Measurements from ENCODE around the gene C17orf114.

C17orf114 gene

GRCh38 chr17:4815043-4815675, 13.0 kb upstream of the C17orf114 start:
- H3K4me1 ChIP-seq = peaks cover 0 to 26% (median 0%) of the 10 kb centered on the region in 3 donors
- no peak overlapping the region for H3K4me3 ChIP-seq
- no peaks in the 10 kb centered on the region for H3K9me3 ChIP-seq
- TF ChIP-seq CTCF (IDR thresholded peaks at IDR 0.05) = peak in 2 of 6 experiments; percentile 15 to 39
- no peak for TF ChIP-seq POLR2A (IDR thresholded peaks at IDR 0.05)
- DNase-seq = no peak
- no peak overlapping the region for H3K27ac ChIP-seq
- peaks cover 27 to 84% (median 28%) of the 10 kb centered on the region in 3 donors for H3K36me3 ChIP-seq
- WGBS, 2 donors = 79 to 81% methylated on average over 7 of the region's 7 CpGs
- intact Hi-C loops (cut with DNase I) = no loop called here
- H3K27me3 ChIP-seq = no peaks in the 10 kb centered on the region

- no peaks in the 10 kb centered on the region for H3K27me3 ChIP-seq
- intact Hi-C loops (cut with DNase I) = no loop called here
- H3K4me3 ChIP-seq = no peak overlapping the region
- TF ChIP-seq POLR2A (IDR thresholded peaks at IDR 0.05) (no peak), CTCF (IDR thresholded peaks at IDR 0.05) (no peak)
- WGBS, 2 donors = 84 to 89% methylated on average over 6 to 7 of the region's 7 CpGs
- H3K4me1 ChIP-seq = peaks cover 11 to 45% (median 17%) of the 10 kb centered on the region in 3 donors
- no peak for DNase-seq
- peaks cover 23 to 75% (median 37%) of the 10 kb centered on the region in 3 donors for H3K36me3 ChIP-seq
- H3K9me3 ChIP-seq = no peaks in the 10 kb centered on the region
- peak overlapping the region in 2 of 4 donors; percentile 6 to 21 for H3K27ac ChIP-seq
Measured at GRCh38 chr17:4812690-4813089, 10.6 kb upstream of the C17orf114 start.

- Histone ChIP-seq H3K27ac (peak overlapping the region in 1 of 4 donors; percentile 54), H3K9me3 (no peaks in the 10 kb centered on the region), H3K4me3 (no peak overlapping the region), H3K4me1 (peaks cover 14 to 50% (median 17%) of the 10 kb centered on the region in 3 donors), H3K36me3 (peaks cover 14 to 63% (median 30%) of the 10 kb centered on the region in 3 donors), H3K27me3 (no peaks in the 10 kb centered on the region)
- no peak for DNase-seq
- 84 to 90% methylated on average over 4 to 10 of the region's 12 CpGs for WGBS, 2 donors
- intact Hi-C loops (cut with DNase I) = no loop called here
- no peak for TF ChIP-seq CTCF (IDR thresholded peaks at IDR 0.05)
- TF ChIP-seq POLR2A (IDR thresholded peaks at IDR 0.05) = no peak
Measured at GRCh38 chr17:4811471-4811870, 9.3 kb upstream of the C17orf114 start.

GRCh38 chr17:4810696-4811290, 8.7 kb upstream of the C17orf114 start:
- no peaks in the 10 kb centered on the region for H3K27me3 ChIP-seq
- H3K4me1 ChIP-seq = peaks cover 14 to 56% (median 21%) of the 10 kb centered on the region in 3 donors
- H3K36me3 ChIP-seq = peaks cover 7 to 56% (median 23%) of the 10 kb centered on the region in 3 donors
- no peaks in the 10 kb centered on the region for H3K9me3 ChIP-seq
- no peak overlapping the region for H3K4me3 ChIP-seq
- DNase-seq = no peak
- peak overlapping the region; percentile 32 to 68 (median 47) for H3K27ac ChIP-seq
- intact Hi-C loops (cut with DNase I) = no loop called here
- TF ChIP-seq POLR2A (IDR thresholded peaks at IDR 0.05) = no peak
- WGBS, 2 donors = 69 to 74% methylated on average over 13 of the region's 13 CpGs

GRCh38 chr17:4808378-4808767, 6.2 kb upstream of the C17orf114 start:
- no peak for DNase-seq
- Histone ChIP-seq H3K27me3 (no peaks in the 10 kb centered on the region), H3K36me3 (peaks cover 0 to 35% (median 11%) of the 10 kb centered on the region in 3 donors), H3K9me3 (no peaks in the 10 kb centered on the region), H3K4me3 (peak overlapping the region; percentile 65 to 76 (median 71)), H3K27ac (peak overlapping the region; percentile 78 to 92 (median 89)), H3K4me1 (peaks cover 14 to 61% (median 21%) of the 10 kb centered on the region in 3 donors)
- intact Hi-C loops (cut with DNase I) = no loop called here
- 12 to 24% methylated on average over 6 of the region's 6 CpGs for WGBS, 2 donors
- TF ChIP-seq CTCF (IDR thresholded peaks at IDR 0.05) (peak in 1 of 6 experiments; percentile 11), POLR2A (IDR thresholded peaks at IDR 0.05) (no peak)
